ENCODE measurements around the gene SSTR5.

SSTR5 gene

DNA sequence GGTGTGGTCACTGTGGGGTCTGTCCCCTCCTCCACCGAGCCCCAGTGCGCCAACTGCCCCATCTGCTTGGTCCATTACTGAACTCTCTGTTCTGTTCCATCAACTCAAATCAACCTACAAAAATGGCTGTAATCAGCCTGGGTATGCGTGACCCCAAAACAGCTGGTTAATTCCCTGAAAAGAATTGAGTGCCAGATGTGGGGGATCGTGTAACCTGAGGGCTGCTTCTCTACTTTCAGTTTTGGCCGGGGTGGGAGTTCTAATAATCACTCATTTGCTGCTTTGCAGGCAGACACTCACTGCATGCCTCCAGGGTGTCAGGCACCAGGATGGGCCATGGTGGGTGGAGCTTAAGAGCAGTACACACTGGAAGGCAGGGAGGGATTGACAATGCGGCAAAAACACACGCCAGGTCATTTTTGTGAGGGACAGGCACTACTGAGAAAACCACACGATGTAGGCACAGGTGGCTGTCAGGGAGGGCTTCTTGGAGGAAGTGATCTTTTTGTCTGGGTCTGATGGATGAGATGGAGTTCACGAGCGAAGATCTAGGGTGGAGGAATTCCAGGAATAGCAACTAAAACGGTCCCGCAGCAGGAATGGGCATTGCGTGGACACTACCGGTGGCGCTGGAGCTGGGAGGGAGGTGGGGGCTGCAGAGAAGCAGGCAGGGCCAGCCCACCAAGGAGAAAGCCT lies 30.4 kb upstream of the SSTR5 start:
- DNase-seq: no peak

DNA sequence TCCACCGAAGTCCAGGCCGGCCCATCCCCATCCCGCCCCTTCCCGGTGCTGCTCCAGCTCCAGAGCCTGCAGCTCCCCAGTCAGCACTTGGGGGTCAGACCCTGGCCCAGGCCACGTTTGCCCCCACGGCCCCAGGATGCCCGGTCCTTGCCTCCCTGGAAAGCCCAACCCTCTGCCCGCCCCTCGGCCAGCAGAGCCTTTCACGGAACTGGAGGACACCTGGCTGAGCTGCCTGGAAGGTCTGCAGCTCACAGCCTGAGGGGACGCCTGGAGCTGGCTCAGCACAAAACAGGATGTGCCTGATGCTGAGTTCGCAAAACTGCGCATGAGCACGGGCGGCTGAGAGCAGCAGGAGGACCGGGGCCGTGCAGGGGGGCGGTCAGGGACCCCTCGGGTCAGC lies 29.7 kb upstream of the SSTR5 start:
- DNase-seq: no peak

DNA sequence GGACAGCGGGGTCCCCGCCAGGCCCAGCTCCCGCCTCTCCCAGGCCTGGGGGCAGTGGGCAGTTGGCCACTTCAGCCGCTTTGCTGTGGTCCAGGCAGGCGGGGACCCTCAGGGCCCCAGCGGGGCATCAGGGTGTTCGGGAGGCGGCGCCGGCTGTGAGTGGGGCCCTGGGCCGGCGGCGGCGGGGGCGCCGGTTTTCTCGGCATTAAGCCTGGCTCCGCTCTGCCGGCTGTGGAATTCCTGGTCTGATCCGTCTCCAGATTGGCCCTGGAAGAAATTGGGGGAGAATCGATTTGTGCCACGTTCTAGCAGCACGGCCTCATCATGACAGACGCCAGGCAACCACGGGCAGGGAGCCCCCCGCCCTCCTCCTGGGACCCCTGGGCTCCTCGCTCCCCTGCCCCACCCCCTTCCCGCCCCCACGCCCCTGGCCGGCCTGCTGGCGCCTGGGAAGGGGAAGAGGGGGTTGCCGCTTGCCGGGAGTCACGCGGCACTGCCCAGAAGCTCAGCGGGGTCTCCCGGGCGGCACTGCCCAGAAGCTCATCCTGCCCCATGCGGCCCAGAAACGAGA lies 28.6 kb upstream of the SSTR5 start:
- no peak for DNase-seq

DNA sequence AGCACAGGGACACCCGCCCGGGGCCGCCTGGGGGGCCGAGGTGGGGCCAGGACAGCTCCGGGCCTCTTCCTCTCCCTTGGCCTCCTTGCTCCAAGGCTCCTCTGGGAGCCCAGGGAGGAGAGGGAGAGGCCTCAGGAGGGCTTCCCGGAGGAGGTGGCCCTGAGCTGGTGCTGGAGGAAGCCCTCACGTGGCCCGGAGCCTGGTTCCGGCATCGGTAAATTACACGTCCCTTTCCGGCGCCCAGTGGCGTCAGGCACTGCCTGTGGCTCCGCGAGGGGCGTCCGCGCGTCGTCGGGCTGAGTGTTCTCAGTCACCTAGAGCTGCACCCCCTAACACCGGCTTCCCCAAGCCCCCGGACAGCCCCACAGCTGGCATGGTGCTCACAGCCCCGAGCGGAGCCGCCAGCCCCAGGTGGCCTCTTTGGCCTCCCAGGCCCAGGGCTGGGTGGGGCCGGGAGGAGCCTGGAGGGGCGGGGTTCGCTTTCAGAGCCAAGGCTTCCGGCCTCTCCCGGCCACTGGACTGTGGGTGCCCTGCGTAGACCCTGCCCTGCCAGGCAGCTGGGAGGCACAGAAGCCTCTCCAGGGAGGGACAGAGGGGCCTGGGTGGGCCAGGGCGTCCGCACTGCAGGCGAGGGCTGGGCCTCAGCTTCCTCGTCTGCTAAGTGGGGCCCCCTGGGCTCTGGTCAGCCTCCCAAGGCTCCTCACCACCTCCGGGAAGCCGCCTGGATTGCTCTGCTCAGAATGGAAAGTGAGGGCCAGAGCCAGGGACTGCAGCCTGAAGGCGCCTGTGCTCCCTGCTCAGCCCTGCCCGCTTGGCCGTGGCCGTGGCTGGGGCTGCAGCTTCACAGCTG lies 27.9 kb upstream of the SSTR5 start:
- no peak for DNase-seq

DNA sequence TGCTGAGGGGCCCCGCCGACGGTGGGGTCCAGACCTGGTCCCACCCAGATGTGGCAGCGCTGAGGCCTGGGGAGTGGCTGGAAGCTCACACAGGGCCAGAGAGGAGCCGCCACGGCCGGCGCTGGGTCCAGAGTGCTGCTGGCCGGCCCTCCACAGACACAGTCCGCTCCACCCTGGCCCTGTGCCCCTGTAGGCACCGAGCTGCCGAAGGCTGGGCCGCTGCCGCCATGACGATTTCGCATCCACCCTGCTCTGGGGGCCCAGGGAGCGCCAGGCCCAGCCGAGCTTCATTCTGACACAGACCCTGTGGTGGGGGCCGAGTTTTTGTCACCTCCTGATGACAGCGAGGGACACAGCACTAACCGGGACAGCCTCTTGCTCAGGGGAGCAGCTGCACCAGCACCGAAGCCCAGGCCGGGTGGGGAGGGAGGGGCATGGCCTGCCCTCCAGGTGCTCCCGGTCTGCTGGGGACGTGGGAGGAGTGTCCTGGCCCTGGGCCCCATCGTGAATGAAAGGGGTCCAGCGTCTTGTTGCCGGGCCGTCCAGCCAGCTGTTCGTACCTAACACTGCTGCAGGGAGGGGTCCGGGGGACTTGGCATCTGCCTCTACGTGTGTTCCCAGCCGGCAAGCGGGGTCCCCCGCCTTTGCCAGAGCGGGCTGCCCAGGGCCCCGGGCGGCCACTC lies 27.1 kb upstream of the SSTR5 start:
- DNase-seq: no peak

DNA sequence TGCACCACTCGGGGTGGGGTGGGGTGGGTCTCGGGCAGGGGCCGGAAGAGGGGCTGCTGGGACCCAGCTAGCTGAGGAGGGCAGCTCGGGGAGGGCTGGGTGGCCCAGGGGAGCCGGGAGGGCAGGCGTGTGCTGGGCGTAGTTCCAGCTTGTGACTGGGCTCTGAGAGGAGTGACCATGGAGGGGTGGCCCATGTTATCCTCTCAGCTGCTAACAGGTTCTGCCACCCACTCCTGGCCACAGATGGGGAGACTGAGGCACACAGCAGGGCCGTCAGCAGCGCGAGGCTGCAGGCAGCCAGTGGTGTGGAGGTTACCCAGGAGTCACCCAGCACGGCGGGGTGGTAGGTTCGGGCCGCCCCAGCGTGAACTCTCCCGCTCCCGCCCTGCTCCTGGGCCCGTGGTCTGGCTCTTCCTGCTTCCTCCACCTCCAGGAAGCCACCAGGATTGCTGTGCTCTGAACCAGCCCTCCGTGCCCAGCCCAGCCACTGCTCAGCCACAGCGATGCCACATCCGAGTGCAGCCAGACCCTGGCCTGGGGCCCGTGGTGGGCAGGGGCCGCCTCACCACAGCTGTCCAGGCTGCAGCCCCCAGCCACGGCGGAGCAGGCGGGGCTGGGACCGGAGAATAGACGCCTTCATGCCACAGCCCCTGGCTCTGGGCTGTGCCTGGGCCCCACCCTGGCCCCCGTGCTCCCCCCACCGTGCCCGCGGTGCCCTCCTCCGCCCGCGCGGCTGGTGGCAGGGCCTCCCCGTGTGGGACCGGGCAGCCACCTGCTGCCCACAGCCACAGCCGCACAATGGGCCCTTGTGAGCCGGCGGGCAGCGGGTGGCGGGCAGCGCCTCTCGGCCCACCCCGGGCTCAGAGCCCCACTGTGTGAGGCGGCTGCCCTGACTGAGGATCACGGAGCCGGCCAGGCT lies 26.3 kb upstream of the SSTR5 start:
- no peak for DNase-seq

DNA sequence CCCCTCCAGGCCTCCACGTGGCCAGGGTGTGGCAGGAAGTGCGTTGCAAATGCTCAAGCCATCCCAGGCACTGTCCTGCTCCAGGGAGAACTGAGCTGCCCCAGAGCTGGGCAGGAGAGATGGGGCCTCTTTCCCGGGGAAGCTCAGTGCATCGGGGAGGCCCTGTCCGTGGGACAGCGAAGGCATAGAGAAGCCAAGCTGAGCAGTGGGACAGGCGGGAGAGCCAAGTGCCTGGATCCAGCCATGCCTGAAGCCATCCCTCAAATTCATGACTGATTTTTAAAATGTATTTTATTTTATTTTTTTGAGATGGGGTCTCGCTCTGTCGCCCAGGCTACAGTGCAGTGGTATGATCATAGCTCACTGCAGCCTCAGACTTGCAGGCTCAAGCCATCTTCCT lies 25.4 kb upstream of the SSTR5 start:
- no peak for DNase-seq

DNA sequence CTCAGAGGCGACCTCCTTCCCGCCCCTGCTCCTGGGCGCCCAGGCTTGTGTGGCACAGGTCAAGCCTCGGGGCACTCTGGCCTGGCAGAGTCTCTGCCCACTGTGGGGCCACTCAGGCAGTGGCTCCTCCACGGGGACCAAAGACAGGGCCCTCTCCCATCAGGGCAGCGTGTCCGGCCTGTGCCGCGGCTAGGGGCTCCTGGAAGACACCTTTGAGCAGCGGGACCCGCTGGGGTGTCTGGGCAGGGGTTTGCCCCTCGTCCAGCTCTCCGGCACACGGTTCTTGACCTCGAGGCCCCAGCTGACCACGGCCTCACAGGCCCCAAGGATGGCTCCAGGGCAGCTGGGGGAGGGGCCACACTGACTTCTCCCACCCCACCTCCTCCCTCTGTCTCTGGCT lies 24.7 kb upstream of the SSTR5 start:
- DNase-seq: no peak

DNA sequence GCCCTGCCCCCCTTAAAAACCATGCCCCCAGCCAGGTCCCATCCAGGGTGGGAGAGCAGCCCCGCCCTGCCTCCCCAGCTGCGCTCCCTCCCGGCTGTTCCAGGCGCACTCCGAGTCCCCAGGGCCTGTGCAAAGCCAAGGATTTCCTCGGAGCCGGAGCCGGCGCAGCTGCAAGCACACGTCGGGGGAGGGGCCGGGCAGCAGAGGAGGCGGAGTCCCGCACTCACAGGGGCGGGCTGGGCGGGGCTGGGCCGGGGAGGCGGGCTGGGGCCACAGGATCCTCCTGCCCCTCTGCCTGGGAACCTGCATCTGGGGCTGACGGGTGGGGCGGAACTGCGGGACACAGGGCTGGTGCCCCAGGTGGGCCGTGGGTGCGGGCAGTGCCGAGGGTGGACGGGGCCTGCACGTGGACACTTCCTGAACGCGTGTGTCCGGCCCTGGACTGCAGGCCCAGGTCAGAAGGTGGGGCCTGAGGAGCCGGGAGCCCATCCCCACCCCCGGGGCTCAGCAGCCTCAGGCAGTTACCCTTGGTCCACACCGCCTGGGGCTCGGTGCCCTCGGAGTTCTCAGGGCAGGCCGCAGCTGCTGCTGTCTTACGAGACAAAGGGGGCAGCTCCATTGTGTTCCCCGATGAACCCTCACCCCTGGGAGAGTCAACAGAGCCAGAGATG lies 24.0 kb upstream of the SSTR5 start:
- no peak for DNase-seq

DNA sequence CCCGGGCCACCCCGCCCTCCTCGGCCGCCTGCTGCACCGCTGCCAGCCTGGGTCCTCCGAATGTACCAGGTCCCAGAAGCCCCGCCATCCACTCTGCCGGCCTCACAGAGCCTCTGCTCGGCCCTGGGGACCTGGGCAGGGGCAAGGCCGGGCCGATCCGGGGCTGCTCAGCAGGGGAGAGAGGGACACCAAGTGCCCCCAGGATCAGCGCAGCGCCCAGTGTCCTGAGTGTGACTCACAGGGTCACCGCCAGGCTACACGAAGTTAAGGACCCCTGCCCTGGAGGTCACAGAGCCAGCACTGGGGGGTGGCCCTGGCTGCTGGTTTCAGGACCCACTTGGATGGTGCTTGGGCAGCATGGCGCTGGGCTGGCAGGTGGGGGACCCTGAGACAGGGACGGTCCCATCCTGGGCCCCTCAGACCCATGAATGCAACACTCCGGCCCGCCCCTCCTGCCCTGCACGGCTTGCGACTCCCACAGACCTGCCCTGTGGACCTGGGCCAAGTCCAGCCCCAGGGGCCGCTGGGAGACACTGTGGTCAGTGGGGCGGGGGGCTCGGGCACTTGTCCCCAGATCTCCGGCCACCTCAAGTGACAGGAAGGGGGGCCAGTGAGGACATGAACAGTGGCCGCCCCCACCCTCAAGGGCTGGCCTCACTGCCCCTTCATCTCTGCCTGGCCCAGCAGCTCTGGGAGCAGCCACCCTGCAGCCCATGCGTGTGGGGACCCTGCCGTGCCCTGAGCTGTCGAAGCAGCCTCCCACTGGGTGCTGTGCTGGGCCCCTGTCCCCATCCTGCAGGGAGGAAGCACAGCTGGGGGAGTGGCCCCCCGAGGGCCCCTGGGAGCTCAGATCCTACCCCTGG lies 23.2 kb upstream of the SSTR5 start:
- DNase-seq: no peak

DNA sequence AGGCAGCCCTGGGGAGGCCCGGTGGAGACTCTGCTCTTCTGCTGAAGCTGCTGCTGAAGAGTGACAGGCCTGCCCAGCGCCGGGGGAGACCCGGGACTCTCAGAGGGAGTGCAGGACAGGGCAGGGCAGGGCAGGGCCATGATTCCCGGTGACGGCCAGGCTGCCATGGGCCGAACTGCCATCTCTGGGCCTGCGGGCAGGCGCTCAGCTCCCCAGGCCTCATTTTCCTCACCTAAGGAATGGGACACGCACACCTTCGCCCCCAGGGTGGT lies 22.6 kb upstream of the SSTR5 start:
- DNase-seq: no peak

DNA sequence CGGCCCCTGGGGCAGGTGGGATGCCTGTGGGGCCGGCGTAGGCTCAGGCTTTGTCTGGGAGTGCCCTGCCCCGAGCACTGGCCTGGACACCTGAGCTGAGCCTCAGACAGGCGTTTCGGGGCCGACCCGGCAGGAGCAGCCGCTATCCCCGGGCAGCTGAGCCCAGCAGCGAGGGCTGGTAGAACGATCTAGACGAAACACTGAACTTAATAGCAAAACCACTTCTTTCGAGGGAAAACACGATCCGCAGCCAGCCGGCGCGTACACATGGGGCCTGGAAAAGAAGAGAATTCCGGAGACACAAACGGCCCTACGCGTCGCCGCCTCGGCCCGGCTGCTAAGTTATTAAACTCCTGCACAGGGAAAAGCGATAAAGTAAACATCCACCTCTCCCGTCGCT lies 22.0 kb upstream of the SSTR5 start:
- DNase-seq: no peak

DNA sequence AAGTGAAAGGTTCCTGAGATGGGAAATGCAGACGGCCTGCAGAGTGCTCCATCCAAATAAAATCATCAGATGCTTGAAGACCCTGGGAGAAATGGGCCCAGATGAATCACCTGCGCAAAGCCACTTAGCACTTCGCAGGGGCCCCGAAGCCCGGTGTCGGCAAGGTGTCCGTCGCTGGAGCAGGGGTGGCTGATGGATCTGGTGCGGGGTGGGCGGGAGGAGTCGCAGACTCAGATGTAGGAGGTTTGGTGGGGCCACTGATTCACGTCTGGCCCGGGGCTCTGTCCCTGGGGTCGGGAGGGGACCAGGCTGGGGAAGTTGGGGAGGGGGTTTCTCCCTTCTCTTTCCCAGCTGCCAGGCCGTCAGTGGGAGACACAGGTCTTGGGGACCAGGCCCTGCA lies 21.6 kb upstream of the SSTR5 start:
- DNase-seq: no peak

DNA sequence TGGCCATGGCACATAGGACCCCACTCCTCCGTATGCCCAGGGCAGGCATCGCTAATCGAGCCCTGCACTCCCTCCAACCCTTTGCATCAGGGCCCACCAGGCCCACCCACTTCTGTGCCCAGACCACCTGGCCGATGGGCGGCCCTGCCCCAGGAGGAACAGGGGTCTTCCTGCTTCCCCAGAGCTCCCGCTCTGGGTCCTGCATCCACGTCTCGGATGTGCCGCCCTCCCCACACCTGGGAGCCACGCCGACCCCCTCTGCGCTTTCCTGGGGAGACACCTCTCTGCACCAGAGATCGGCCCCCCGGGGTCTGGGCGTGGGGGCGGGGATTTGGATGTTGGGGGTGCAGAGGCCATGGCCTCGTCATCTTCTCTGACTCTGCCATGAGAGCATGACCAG lies 21.1 kb upstream of the SSTR5 start:
- no peak for DNase-seq

DNA sequence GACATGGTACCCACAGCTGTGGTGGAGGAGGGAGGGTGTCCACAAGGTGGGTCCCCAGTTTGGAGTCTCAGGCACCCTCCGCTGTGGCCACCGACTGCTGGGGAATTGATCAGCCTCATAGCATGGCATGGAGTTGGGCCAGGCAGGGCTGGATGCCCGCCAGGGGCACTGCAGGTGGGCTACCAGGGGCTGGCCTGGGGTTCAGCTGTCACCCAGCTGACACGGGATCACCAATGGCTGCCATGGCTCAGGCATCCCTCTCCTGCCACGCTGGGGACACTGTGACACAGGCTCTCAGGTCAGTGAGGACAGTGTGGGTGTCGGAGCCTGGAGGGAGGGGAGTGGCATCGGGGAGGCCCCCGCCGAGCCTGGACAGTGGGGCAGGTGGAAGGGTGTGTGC lies 19.8 kb upstream of the SSTR5 start:
- no peak for DNase-seq

DNA sequence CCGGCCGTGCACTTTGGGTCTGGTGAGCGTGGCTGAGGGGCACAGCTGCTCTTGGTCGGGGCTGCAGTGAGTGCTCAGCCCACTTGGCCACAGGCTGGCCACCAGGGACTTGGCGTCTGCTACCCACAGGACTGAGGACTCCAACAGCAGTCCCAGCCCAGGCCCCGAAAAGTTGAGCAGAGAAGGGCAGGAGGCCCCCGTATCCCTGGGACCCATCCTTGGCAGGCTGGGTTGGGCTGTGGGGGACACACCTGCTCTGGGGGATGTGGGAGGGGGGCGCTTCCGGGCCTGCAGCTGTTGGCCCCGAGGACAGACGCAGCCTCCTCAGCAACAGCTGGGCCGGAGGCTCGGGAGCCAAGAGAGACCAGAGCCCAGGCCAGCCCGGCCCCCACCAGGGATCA lies 19.4 kb upstream of the SSTR5 start:
- DNase-seq: no peak

DNA sequence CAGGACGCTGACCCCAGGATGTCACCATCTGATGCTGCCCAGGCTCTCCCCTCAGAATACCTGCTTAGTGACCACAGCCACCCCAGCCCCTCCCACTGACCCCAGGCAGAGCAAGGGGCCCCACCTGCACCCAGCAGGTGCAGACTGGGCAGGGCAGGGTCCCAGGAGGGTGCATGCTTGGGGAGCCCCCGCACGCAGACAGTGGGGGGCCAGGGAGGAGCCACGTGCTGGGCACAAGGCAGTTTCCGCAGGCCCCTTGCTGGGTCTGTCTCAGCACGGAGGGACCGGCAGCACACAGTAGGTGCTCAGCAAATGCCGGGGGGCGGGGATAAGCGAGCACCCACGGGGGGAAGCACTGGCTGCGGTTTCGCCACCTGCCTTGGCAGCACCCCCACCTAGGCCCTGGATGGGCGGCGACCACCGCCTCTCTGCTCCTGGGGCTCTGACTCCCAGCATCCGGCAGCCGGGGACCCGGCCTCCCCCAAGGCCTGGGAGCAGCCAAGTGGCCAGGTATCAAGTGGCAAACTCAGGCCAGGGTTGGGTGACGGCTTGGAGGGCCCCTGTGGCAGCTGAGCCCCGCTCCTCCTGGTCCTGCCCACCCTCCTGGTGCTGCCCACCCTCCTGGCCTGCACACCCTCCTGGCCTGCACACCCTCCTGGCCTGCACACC lies 18.7 kb upstream of the SSTR5 start:
- DNase-seq: no peak

DNA sequence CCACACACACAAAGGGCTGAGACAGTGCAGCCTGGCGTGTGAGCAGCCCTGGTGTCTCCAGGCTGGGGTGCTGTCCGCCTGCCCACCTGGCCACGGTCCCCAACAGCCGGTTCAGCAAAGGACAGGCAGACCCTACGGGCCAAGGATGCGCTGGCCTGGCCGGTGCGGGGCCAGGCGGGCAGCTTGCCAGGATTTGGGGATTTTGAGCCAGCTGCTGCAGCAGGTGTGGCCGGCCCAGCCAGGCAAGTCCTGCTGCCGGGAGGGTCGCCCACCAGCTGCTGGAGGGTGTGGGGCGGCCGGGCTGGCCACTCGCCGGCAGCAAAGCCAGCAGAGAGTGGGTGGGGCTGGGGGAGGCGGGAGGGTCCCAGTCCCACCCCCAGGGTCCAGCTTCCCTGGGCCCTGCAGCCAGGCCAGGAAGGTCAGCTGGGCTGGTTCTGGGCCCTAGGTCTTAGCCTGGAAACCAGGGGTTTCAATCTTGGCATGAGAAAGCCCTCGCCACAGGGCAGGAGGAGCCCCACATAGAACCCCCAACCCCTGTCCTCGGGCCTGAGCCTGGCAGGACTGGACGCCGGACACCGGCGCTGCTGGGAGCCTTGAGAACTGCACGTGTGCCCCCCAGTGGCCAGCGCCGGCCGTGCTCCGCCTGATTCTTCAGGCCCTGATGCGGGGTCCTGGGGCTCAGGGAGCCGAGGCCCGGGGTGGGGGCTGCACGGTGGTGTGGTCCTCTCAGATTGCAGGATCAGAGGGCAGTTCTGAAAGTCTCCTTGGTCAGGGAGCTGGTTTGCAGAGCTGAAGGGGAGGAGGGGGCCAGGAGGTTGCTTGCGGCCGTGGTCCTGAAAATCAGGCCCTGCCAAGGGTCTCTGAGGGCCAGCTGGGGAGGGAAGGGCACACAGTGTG lies 17.6 kb upstream of the SSTR5 start:
- no peak for DNase-seq

DNA sequence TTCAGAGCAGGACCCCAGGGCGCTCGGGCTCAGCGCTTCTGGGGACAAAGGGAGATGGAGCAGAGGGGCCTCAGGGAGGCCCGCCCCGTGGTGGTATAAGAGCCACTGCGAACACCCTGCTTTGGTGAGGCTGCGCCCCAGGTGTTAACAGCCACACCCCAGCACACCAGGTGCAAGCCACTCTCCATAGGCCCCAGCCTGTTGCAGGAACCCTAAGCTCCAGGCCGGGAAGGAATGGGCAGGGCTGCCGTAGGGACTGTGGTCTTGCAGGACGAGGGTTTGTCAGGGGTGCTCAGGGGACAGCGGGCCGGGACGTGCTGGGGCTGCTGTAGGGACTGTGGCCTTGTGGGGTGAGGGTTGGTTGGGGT lies 17.0 kb upstream of the SSTR5 start:
- no peak for DNase-seq

DNA sequence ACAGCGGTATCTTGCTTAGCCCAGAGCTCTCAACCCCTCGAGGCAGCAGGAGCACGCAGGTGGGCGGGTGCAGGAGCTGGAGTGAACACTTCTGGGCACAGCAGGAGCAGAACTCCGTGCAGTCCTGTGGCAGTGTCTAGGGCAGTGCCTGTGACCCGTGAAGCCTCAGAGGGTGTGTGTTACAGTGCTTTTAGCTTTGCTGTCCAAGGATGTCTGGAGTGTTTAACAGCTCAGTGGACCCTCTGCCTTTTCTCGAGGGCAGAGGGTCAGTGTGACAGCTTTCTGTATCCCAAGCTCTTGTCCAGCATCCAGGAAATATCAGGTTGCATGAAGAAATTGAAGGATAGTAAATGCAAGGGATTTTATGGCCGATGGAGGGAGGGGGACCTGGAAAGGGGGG lies 16.4 kb upstream of the SSTR5 start:
- DNase-seq: no peak
